Right atrium auricular region (tissue), 2 donors: ENCODE data around the gene GGT1. TPM values are rescaled to one million over a fixed set of nuclear protein-coding genes. Genes with fewer than 3 reads are reported as not detected.
"Not testable (repeated sequence)": the region's sequence is repeated elsewhere in the genome, so short reads cannot be mapped to it uniquely, and the experiment has no call there.

Experiments used
- DNase-seq: peaks from one replicate; pipeline ENCODE4 v3.0.0-alpha.2; 2019; ENCODE audit warnings: low spot score
- H3K27ac ChIP-seq, 2 donors: fragments of 200-600 bp; sonication (generic); 1 replicate in 1 of 2; 2 replicates in 1 of 2; pipeline ENCODE4 v1.5.1; 2016 to 2019
- H3K27me3 ChIP-seq, 2 donors: fragments of 200-600 bp; sonication (generic); one replicate each; pipeline versions ENCODE4 v1.5.1 to v1.6.0; 2017 to 2019
- H3K36me3 ChIP-seq: fragments of 200-600 bp; sonication (generic); one replicate; pipeline ENCODE4 v1.5.1; 2016
- H3K4me1 ChIP-seq, 2 donors: fragments of 200-600 bp; sonication (generic); one replicate each; pipeline versions ENCODE4 v1.5.1 to v1.6.0; 2017 to 2019
- H3K4me3 ChIP-seq, 2 donors: fragments of 200-600 bp; sonication (generic); 1 replicate in 1 of 2; 2 replicates in 1 of 2; pipeline ENCODE4 v1.5.1; 2017 to 2019; ENCODE audit warnings: mild to moderate bottlenecking in 1 of 2, moderate library complexity in 1 of 2
- H3K9me3 ChIP-seq, 2 donors: fragments of 200-600 bp; sonication (generic); one replicate each; pipeline ENCODE4 v1.5.1; 2019
- total RNA-seq, 2 donors: library from RNA; depleted of rRNA; stranded (reverse); fragments of >200 nt; gene quantifications; one replicate each; pipeline ENCODE4 v1.1.0, GENCODE V29; 2016

The GGT1 gene
- total RNA-seq, 2 donors from 2014 or later, result 0.98 to 1.7 TPM

GRCh38 chr22:24631430-24632122, 28.6 kb downstream of the GGT1 start:
- not testable (repeated sequence) for H3K27me3 ChIP-seq, H3K9me3 ChIP-seq, H3K36me3 ChIP-seq, H3K27ac ChIP-seq, H3K4me3 ChIP-seq
- H3K4me1 ChIP-seq, result peaks cover 0 to 25% of the 10 kb centered on the region in 2 donors
- peak; percentile 62 for DNase-seq

GRCh38 chr22:24632642-24633041, 29.6 kb downstream of the GGT1 start:
- H3K4me1 ChIP-seq, result peaks cover 0 to 25% of the 10 kb centered on the region in 2 donors
- not testable (repeated sequence) for H3K27ac ChIP-seq, DNase-seq

GRCh38 chr22:24633231-24634023, 30.4 kb downstream of the GGT1 start:
- peaks cover 0 to 25% of the 10 kb centered on the region in 2 donors for H3K4me1 ChIP-seq
- not testable (repeated sequence) for H3K36me3 ChIP-seq, H3K9me3 ChIP-seq, H3K27ac ChIP-seq, H3K4me3 ChIP-seq, DNase-seq, H3K27me3 ChIP-seq

More at GRCh38 chr22:24632642-24633041, 29.6 kb downstream of the GGT1 start:
- H3K4me3 ChIP-seq, H3K27me3 ChIP-seq, H3K36me3 ChIP-seq, H3K9me3 ChIP-seq: not testable (repeated sequence)

- H3K4me3 ChIP-seq, H3K27ac ChIP-seq, H3K36me3 ChIP-seq, H3K27me3 ChIP-seq, DNase-seq, H3K9me3 ChIP-seq: not testable (repeated sequence)
- peaks cover 0 to 25% of the 10 kb centered on the region in 2 donors for H3K4me1 ChIP-seq
Measured at GRCh38 chr22:24634776-24635389, 31.9 kb downstream of the GGT1 start.

- H3K9me3 ChIP-seq, H3K36me3 ChIP-seq, H3K4me3 ChIP-seq, H3K27ac ChIP-seq, DNase-seq, H3K27me3 ChIP-seq: not testable (repeated sequence)
- H3K4me1 ChIP-seq, result peaks cover 0 to 17% of the 10 kb centered on the region in 2 donors
Measured at GRCh38 chr22:24636513-24636912, 33.5 kb downstream of the GGT1 start.

- not testable (repeated sequence) for H3K36me3 ChIP-seq, H3K4me3 ChIP-seq, H3K4me1 ChIP-seq, H3K27me3 ChIP-seq, DNase-seq, H3K27ac ChIP-seq, H3K9me3 ChIP-seq
Measured at GRCh38 chr22:24642307-24642706, 39.3 kb downstream of the GGT1 start.

GRCh38 chr22:24644409-24644808, 41.4 kb downstream of the GGT1 start:
- DNase-seq, H3K27ac ChIP-seq, H3K36me3 ChIP-seq, H3K9me3 ChIP-seq, H3K4me3 ChIP-seq, H3K4me1 ChIP-seq, H3K27me3 ChIP-seq: not testable (repeated sequence)

- not testable (repeated sequence) for H3K9me3 ChIP-seq, H3K36me3 ChIP-seq, H3K4me1 ChIP-seq, H3K27ac ChIP-seq, H3K4me3 ChIP-seq, H3K27me3 ChIP-seq, DNase-seq
Measured at GRCh38 chr22:24645408-24646399, 42.7 kb downstream of the GGT1 start.

GRCh38 chr22:24646756-24647155, 43.8 kb downstream of the GGT1 start:
- not testable (repeated sequence) for H3K4me3 ChIP-seq, H3K27me3 ChIP-seq, H3K27ac ChIP-seq, H3K4me1 ChIP-seq, H3K9me3 ChIP-seq, DNase-seq, H3K36me3 ChIP-seq

- DNase-seq, H3K4me3 ChIP-seq, H3K9me3 ChIP-seq, H3K36me3 ChIP-seq, H3K27me3 ChIP-seq, H3K27ac ChIP-seq, H3K4me1 ChIP-seq: not testable (repeated sequence)
Measured at GRCh38 chr22:24649371-24649770, 46.4 kb downstream of the GGT1 start.
